Measurements from ENCODE around the gene ZSWIM4. TPM values are rescaled to one million over a fixed set of nuclear protein-coding genes. Genes with fewer than 3 reads are reported as not detected.

ZSWIM4 gene
- total RNA-seq, 1 experiment from 2014 or later: 2.9 TPM

DNA sequence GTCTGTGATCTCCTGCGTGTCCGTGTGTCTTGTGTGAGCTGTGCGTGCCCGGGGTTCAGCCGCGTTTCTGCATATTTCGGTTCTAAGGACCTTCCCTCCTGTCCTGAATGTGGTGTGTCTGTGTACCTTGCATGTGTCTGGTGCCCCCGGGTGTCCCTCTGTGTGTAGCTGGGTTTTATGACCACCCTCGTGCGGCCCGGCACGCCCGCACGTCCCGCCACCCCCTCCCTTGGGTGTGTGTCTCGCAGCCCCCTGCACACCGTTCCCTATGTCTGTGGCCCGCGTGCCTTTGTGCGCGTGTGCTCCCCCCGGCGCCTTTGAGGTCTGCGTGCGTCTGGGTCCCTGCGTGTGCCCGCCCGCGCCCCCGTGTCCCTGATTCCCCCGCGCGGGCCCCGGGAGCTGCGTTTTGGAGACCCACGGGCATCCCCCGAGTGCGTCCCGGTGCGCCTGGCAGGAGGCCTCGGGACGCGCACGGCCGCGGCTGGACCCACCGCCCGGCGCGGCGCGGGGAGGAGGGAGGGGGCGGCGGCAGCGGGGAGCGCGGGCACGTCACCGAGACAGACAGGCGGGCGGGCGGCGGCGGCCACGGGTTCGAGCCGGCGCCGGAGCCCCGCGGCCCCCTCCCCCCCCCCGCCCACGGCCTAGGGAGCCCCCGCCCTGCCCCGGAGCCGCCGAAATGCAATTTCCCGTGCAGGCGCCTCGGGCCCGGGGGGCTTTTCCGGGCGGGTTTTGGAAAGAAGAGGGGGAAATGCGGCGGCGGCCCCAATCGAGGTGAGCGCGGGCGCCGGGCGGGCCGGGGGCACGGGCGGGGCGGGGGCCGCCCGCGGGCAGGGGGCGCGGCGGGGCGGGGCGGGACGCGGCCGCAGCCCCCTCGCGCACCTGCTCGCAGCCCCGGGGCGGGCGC, 69.7 kb downstream of the ZSWIM4 start:
- H3K4me1 ChIP-seq (replicated peaks): peaks cover 44% of the 10 kb centered on the region
- no peaks in the 10 kb centered on the region for H3K36me3 ChIP-seq
- no peaks in the 10 kb centered on the region for H3K9me3 ChIP-seq (replicated peaks)
- peaks cover 8% of the 10 kb centered on the region; the same call in 1 of the 2 replicates for H3K27me3 ChIP-seq (replicated peaks)
- no peak for DNase-seq (ENCODE audit: low read depth in 1 of 2, low spot score in 2 of 2)
- H3K27ac ChIP-seq: no peak overlapping the region
- peak overlapping the region; percentile 44 for H3K4me3 ChIP-seq

DNA sequence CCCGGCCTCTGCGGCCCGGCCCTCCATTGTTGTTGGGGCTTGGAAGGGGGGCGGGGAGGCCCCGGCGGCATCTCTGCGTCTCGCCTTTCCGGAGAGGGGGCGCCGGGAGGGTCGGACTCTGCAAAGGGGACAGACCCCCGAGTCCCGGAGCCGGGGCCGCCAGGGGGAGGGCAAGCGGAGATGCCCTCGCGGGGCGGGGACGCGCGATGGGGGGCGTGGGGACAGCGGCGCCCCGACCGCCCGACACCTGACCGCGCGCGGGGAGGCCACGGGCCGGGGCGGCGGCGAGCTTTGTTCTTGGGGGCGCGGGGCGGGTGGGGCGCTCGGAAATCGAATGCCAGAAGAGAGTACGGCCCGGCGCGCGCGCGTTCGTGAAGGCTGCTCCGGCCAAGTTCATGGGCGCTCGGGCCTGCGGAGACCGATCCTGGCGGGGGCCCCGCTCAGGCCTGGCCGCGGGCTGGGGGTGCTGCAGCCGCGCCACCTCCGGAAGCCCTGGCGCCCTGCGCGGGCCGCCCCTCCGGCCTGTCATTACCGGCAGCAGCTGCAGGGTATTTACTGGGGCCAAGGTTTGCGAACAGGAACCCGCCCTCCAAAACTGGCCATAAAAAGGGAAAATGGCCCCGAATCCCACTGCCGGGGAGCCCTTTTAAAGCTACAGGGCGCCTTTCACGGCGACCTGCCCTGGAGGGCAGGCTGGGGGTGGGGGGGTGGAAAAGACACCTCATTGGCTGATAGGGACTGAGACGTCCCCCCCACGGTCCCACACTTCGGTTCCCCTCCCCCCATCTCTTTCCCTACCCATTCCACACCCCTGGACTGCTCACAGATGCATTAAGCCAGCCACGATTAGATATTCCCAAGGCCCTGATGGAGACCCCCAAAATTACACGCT, 70.6 kb downstream of the ZSWIM4 start:
- no peak overlapping the region for H3K27ac ChIP-seq
- H3K4me3 ChIP-seq: peak overlapping the region; percentile 44
- H3K27me3 ChIP-seq (replicated peaks): peaks cover 8% of the 10 kb centered on the region; the same call in 1 of the 2 replicates
- no peaks in the 10 kb centered on the region for H3K9me3 ChIP-seq (replicated peaks)
- DNase-seq (ENCODE audit: low read depth in 1 of 2, low spot score in 2 of 2): no peak
- H3K36me3 ChIP-seq: no peaks in the 10 kb centered on the region
- peaks cover 44% of the 10 kb centered on the region for H3K4me1 ChIP-seq (replicated peaks)

DNA sequence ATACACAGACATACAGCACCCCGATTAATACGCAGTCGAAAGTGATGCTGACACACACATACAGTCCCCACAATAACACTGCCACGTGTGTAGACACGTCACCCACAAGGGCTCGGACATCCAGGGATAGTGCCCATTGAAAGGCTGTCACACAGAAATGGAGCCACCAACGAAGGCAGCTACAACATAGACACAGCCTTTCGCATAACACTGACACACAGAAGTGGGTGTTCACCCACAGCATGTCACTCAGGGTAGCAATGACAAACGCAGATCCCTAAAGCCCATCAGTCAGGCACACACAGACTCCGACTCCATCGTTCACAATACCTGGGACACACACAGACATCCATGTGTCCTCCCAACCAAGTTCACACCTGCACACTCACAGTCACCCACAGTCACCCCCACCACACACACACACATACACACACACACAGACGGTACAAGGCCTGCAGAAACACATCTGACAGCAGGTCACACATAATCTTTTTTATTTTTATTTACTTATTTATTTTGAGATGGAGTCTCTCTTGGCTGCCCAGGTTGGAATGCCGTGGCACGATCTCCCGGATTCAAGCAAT, 71.3 kb downstream of the ZSWIM4 start:
- Histone ChIP-seq H3K36me3 (no peaks in the 10 kb centered on the region), H3K9me3 (replicated peaks) (no peaks in the 10 kb centered on the region), H3K27ac (no peak overlapping the region), H3K27me3 (replicated peaks) (peaks cover 8% of the 10 kb centered on the region; the same call in 1 of the 2 replicates), H3K4me1 (replicated peaks) (peaks cover 37% of the 10 kb centered on the region), H3K4me3 (peak overlapping the region; percentile 44; the same call in 1 of the 2 replicates)
- no peak for DNase-seq (ENCODE audit: low read depth in 1 of 2, low spot score in 2 of 2)

- DNase-seq (ENCODE audit: low read depth in 1 of 2, low spot score in 2 of 2): no peak
- Histone ChIP-seq H3K9me3 (replicated peaks) (no peaks in the 10 kb centered on the region), H3K4me3 (no peak overlapping the region), H3K4me1 (replicated peaks) (peaks cover 20% of the 10 kb centered on the region), H3K27ac (no peak overlapping the region), H3K27me3 (replicated peaks) (peaks cover 8% of the 10 kb centered on the region; the same call in 1 of the 2 replicates), H3K36me3 (no peaks in the 10 kb centered on the region)
Measured at GRCh38 chr19:13868663-13869062, 73.4 kb downstream of the ZSWIM4 start.

DNA sequence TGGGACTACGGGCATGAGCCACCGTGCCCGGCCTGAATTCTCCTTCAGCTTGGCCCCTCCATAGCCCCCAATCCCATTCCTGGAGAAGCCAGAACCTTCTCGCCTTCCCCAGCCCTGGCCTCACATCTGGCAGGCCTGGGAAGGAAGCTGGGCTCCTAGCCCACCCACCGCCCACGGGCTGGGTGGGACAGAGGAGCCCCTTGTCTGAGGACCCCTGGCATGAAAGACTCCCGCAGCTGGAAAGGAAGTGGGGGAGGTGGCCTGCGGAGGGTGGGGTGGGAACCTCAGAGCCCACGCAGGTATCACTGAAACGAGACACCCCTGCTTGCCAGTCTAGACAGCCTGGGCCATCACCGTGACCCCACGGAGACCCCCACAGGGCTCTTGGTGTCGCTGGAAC, 74.0 kb downstream of the ZSWIM4 start:
- no peak overlapping the region for H3K4me3 ChIP-seq
- H3K27ac ChIP-seq: no peak overlapping the region
- peaks cover 8% of the 10 kb centered on the region; the same call in 1 of the 2 replicates for H3K27me3 ChIP-seq (replicated peaks)
- DNase-seq (ENCODE audit: low read depth in 1 of 2, low spot score in 2 of 2): no peak
- H3K9me3 ChIP-seq (replicated peaks): no peaks in the 10 kb centered on the region
- peaks cover 14% of the 10 kb centered on the region for H3K4me1 ChIP-seq (replicated peaks)
- H3K36me3 ChIP-seq: no peaks in the 10 kb centered on the region

GRCh38 chr19:13870873-13871272, 75.6 kb downstream of the ZSWIM4 start:
- H3K27me3 ChIP-seq (replicated peaks): peaks cover 7% of the 10 kb centered on the region; the same call in 1 of the 2 replicates
- H3K36me3 ChIP-seq: no peaks in the 10 kb centered on the region
- no peaks in the 10 kb centered on the region for H3K9me3 ChIP-seq (replicated peaks)
- H3K4me1 ChIP-seq (replicated peaks): peaks cover 6% of the 10 kb centered on the region
- no peak overlapping the region for H3K27ac ChIP-seq
- H3K4me3 ChIP-seq: no peak overlapping the region
- no peak for DNase-seq (ENCODE audit: low read depth in 1 of 2, low spot score in 2 of 2)

- DNase-seq (ENCODE audit: low read depth in 1 of 2, low spot score in 2 of 2): no peak
- no peak overlapping the region for H3K4me3 ChIP-seq
Measured at GRCh38 chr19:13872339-13872694, 77.1 kb downstream of the ZSWIM4 start.

GRCh38 chr19:13872695-13873389, 77.6 kb downstream of the ZSWIM4 start:
- H3K27me3 ChIP-seq (replicated peaks): no peaks in the 10 kb centered on the region
- no peak overlapping the region for H3K4me3 ChIP-seq
- H3K27ac ChIP-seq: no peak overlapping the region
- H3K36me3 ChIP-seq: no peaks in the 10 kb centered on the region
- no peak for DNase-seq (ENCODE audit: low read depth in 1 of 2, low spot score in 2 of 2)
- no peaks in the 10 kb centered on the region for H3K4me1 ChIP-seq (replicated peaks)
- no peaks in the 10 kb centered on the region for H3K9me3 ChIP-seq (replicated peaks)

More at GRCh38 chr19:13872339-13872694, 77.1 kb downstream of the ZSWIM4 start:
- Histone ChIP-seq H3K27ac (no peak overlapping the region), H3K36me3 (no peaks in the 10 kb centered on the region), H3K9me3 (replicated peaks) (no peaks in the 10 kb centered on the region), H3K27me3 (replicated peaks) (no peaks in the 10 kb centered on the region), H3K4me1 (replicated peaks) (no peaks in the 10 kb centered on the region)

DNA sequence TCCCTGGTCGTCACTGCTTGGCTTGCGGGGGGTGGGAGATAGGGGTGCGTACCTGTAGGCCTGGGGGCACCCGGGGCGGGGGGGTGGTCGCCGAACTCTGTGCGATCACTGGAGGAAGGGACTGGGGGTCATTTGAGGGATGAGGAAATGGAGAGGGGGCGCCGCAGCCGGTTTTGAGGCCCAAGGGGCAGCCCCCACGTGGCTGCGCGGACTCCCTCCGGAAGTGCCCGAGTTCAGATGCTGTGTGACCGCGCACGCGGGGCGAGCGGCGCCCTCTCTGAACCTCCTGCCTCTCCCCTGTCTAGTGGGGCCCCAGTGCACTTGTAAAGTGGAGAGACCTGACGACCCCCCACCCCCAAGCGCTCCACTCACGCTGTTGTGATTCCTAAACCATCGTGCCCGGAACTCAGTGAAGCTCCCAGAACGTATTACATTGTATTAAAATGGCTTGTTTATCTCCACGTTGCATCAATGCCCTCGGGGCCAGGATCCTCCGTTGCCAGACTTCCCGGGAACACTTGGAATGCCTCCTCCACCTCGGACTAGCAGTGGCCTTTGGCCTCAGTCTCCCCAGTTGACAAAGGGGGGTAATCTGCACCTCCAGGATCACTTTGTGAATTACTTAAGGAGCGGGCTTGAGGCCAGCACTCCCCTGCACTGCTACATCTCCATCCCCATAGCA, 78.7 kb downstream of the ZSWIM4 start:
- Histone ChIP-seq H3K36me3 (no peaks in the 10 kb centered on the region), H3K4me1 (replicated peaks) (no peaks in the 10 kb centered on the region), H3K9me3 (replicated peaks) (no peaks in the 10 kb centered on the region), H3K27me3 (replicated peaks) (no peaks in the 10 kb centered on the region), H3K27ac (no peak overlapping the region), H3K4me3 (no peak overlapping the region)
- DNase-seq (ENCODE audit: low read depth in 1 of 2, low spot score in 2 of 2): no peak

DNA sequence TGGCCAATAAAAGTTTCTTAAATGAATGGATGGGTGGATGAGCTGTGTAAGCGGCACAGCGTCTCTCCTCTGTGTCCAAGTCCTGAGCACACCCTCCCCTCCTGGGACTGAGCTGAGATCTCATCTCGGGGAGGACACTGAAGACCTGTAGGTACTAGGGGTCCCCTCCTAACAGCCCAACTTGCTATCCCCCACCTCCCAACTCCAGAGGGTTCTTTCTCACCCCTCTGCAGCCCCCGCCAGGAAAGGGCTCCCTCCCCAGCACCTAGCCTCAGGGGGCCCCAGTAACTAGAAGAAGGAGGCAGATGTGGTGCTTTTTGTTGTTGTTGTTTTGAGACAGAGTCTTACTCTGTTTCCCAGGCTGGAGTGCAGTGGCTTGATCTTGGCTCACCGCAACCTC, 80.6 kb downstream of the ZSWIM4 start:
- no peak for DNase-seq (ENCODE audit: low read depth in 1 of 2, low spot score in 2 of 2)
- Histone ChIP-seq H3K9me3 (replicated peaks) (no peaks in the 10 kb centered on the region), H3K4me3 (no peak overlapping the region)

DNA sequence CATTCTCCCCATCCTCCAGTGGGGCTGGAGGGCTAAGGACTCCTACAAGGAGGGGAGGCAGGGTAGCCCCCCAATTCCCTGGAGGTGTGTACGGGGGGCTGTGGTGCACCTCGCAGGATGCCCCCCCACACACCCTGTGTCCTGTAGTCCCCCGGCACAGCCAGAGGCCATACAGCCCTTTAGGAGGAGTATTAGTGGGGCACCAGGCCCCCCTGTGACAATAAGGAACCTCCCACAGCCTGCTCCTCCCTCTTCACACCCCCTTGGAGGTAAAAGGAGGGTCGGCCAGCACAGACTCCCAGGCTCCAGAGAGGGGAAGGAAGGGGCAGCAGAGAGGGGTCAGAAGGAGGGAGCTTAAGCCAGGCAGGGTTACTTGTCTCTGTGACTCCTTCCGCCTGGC, 81.6 kb downstream of the ZSWIM4 start, which contains the start of gene NANOS3:
Gene NANOS3 (plus strand): TSS at position 301 of the 400 bp plus-strand sequence. CDS start 115 bp downstream, outside the sequence.
- H3K9me3 ChIP-seq (replicated peaks): no peaks in the 10 kb centered on the region
- H3K27me3 ChIP-seq (replicated peaks): no peaks in the 10 kb centered on the region
- H3K36me3 ChIP-seq: no peaks in the 10 kb centered on the region
- no peak within 1 kb of the TSS for H3K27ac ChIP-seq
- H3K4me3 ChIP-seq: no peak within 1 kb of the TSS
- no peak for DNase-seq (ENCODE audit: low read depth in 1 of 2, low spot score in 2 of 2)
- H3K4me1 ChIP-seq (replicated peaks): peaks cover 14% of the 10 kb centered on the region

More for the DNA sequence above, 80.6 kb downstream of the ZSWIM4 start:
- Histone ChIP-seq H3K27ac (no peak overlapping the region), H3K36me3 (no peaks in the 10 kb centered on the region), H3K4me1 (replicated peaks) (peaks cover 10% of the 10 kb centered on the region), H3K27me3 (replicated peaks) (no peaks in the 10 kb centered on the region)

DNA sequence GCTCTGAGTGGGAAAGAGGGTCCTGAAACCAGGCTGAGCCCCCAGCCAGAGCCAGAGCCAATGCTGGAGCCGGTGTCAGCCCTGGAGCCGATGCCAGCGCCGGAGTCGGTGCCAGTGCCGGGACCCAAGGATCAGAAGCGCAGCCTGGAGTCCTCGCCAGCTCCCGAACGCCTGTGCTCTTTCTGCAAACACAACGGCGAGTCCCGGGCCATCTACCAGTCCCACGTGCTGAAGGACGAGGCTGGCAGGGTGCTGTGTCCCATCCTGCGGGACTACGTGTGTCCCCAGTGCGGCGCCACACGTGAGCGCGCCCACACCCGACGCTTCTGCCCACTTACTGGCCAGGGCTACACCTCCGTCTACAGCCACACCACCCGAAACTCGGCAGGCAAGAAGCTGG, 82.1 kb downstream of the ZSWIM4 start:
- DNase-seq (ENCODE audit: low read depth in 1 of 2, low spot score in 2 of 2): no peak
- Histone ChIP-seq H3K27me3 (replicated peaks) (no peaks in the 10 kb centered on the region), H3K27ac (no peak overlapping the region), H3K9me3 (replicated peaks) (no peaks in the 10 kb centered on the region), H3K4me1 (replicated peaks) (peaks cover 14% of the 10 kb centered on the region), H3K4me3 (no peak overlapping the region), H3K36me3 (no peaks in the 10 kb centered on the region)

Data from SJSA1 (cell line).